ENCODE measurements around the gene PSMB10. TPM values are rescaled to one million over a fixed set of nuclear protein-coding genes. Genes with fewer than 3 reads are reported as not detected.

Gene PSMB10
- total RNA-seq, 1 donor from 2014 or later, result 35.8 TPM

DNA sequence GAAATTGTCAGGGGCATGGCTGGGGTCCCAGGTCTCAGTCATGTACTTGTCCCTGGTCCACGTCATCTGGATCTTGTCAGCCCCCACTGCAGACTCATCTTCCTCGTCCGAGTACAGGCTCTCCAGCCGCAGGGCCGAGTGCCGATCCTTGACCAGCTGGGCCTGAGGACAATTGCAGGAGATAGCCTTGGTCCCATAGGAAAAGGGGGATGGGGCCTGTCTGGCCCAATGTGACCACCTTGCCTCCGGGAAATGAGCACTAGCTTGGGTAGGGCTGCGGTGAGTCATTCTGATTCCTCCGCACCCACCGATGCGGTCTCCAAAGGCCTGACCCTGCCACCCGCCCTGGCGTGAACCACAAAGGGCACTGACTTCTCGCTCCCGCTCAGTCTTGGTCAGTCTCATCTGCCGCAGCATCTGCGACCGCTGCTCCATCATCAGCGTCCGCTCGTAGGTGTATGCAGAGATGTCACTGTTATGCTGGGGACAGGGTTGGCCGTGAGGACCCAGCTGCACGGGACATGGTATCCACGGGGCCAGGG lies 8.8 kb upstream of the PSMB10 start:
- FAIRE-seq (no peak), DNase-seq (ENCODE audit: low read depth) (peak; percentile 47)
- Histone ChIP-seq H3K9ac (ENCODE audit: low read length) (no peak overlapping the region), H4K20me1 (ENCODE audit: insufficient read depth, low read length) (peaks cover 91% of the 10 kb centered on the region), H3K27me3 (ENCODE audit: insufficient read depth, low read length) (no peaks in the 10 kb centered on the region), H3K4me1 (ENCODE audit: insufficient read depth, low read length) (peaks cover 15% of the 10 kb centered on the region), H2AFZ (ENCODE audit: low read depth, low read length) (no peak overlapping the region), H3K36me3 (ENCODE audit: insufficient read depth, low read length) (peaks cover 41% of the 10 kb centered on the region), H3K9me3 (ENCODE audit: insufficient read depth, low read depth, low read length) (no peaks in the 10 kb centered on the region), H3K4me2 (ENCODE audit: low read length) (peak overlapping the region; percentile 0), H3K4me3 (ENCODE audit: insufficient read depth, low read depth, low read length) (no peak overlapping the region), H3K79me2 (ENCODE audit: insufficient read depth, low read length) (peaks cover 7% of the 10 kb centered on the region), H3K27ac (ENCODE audit: low read depth, low read length) (no peak overlapping the region)
- Mint-ChIP-seq H3K27ac (ENCODE audit: unreplicated experiment) (peak overlapping the region; percentile 44), H3K4me3 (ENCODE audit: unreplicated experiment) (no peak overlapping the region), H3K36me3 (ENCODE audit: low read depth, unreplicated experiment) (peaks cover 11% of the 10 kb centered on the region), H3K9me3 (ENCODE audit: unreplicated experiment) (no peaks in the 10 kb centered on the region), H3K4me1 (ENCODE audit: low read depth, unreplicated experiment) (no peaks in the 10 kb centered on the region), H3K27me3 (ENCODE audit: low read depth, unreplicated experiment) (no peaks in the 10 kb centered on the region)
- TF ChIP-seq, protein P1, sequence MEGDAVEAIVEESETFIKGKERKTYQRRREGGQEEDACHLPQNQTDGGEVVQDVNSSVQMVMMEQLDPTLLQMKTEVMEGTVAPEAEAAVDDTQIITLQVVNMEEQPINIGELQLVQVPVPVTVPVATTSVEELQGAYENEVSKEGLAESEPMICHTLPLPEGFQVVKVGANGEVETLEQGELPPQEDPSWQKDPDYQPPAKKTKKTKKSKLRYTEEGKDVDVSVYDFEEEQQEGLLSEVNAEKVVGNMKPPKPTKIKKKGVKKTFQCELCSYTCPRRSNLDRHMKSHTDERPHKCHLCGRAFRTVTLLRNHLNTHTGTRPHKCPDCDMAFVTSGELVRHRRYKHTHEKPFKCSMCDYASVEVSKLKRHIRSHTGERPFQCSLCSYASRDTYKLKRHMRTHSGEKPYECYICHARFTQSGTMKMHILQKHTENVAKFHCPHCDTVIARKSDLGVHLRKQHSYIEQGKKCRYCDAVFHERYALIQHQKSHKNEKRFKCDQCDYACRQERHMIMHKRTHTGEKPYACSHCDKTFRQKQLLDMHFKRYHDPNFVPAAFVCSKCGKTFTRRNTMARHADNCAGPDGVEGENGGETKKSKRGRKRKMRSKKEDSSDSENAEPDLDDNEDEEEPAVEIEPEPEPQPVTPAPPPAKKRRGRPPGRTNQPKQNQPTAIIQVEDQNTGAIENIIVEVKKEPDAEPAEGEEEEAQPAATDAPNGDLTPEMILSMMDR (IDR thresholded peaks at IDR 0.05; ENCODE audit: insufficient read depth, low read depth, low read length), result no peak
- TF ChIP-seq EZH2 (IDR thresholded peaks at IDR 0.05; ENCODE audit: insufficient read depth, low read length), result no peak

DNA sequence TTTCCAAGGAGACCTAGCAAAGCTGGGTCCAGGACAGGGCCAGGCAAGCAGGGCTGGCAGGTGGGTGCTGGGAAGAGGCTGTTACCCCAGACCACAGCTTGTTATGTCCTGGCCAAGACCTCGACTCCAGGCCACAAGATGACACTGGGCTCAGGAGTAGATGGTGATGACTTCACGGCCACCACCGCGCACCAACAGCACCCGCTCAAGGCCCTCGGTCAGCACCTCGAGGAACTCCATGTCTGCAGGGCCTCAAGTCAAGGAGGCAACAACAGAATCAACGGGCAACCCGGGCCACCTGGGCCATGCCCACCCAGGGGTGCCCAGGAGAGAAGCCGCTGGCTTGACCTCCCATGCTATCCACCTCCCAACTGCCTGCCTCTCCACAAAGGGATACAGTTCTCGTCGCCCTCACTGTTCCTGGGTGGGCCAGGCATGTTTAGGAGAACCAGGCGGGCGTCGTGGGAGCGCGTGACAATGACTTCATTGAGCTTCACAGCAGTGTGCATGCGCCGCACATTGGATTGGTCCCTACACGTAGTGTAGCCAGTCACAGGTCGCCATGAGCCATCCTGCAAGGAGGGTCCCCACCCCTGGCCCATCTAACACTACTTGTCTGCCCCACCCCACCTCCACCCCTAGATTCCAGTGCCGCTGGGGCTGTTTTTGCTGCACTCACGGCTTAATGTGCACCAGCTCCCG lies 8.2 kb upstream of the PSMB10 start:
- Histone ChIP-seq H3K4me1 (ENCODE audit: insufficient read depth, low read length) (peaks cover 15% of the 10 kb centered on the region), H3K4me2 (ENCODE audit: low read length) (peak overlapping the region; percentile 0), H3K36me3 (ENCODE audit: insufficient read depth, low read length) (peaks cover 48% of the 10 kb centered on the region), H2AFZ (ENCODE audit: low read depth, low read length) (no peak overlapping the region), H3K4me3 (ENCODE audit: insufficient read depth, low read depth, low read length) (no peak overlapping the region), H4K20me1 (ENCODE audit: insufficient read depth, low read length) (peaks cover 91% of the 10 kb centered on the region), H3K9ac (ENCODE audit: low read length) (peak overlapping the region; percentile 27), H3K79me2 (ENCODE audit: insufficient read depth, low read length) (peaks cover 10% of the 10 kb centered on the region), H3K27me3 (ENCODE audit: insufficient read depth, low read length) (no peaks in the 10 kb centered on the region), H3K27ac (ENCODE audit: low read depth, low read length) (no peak overlapping the region), H3K9me3 (ENCODE audit: insufficient read depth, low read depth, low read length) (no peaks in the 10 kb centered on the region)
- Mint-ChIP-seq H3K27me3 (ENCODE audit: low read depth, unreplicated experiment) (no peaks in the 10 kb centered on the region), H3K27ac (ENCODE audit: unreplicated experiment) (peak overlapping the region; percentile 4), H3K9me3 (ENCODE audit: unreplicated experiment) (no peaks in the 10 kb centered on the region), H3K36me3 (ENCODE audit: low read depth, unreplicated experiment) (peaks cover 13% of the 10 kb centered on the region), H3K4me1 (ENCODE audit: low read depth, unreplicated experiment) (no peaks in the 10 kb centered on the region), H3K4me3 (ENCODE audit: unreplicated experiment) (no peak overlapping the region)
- no peak for DNase-seq (ENCODE audit: low read depth)
- FAIRE-seq, result no peak
- no peak for TF ChIP-seq EZH2 (IDR thresholded peaks at IDR 0.05; ENCODE audit: insufficient read depth, low read length)
- TF ChIP-seq, protein P1 (IDR thresholded peaks at IDR 0.05; ENCODE audit: insufficient read depth, low read depth, low read length), result no peak
